ENCODE measurements around the gene ZBED4. TPM values are rescaled to one million over a fixed set of nuclear protein-coding genes. Genes with fewer than 3 reads are reported as not detected.

The ZBED4 gene
- total RNA-seq, 1 donor from 2014 or later, result 11.8 TPM

DNA sequence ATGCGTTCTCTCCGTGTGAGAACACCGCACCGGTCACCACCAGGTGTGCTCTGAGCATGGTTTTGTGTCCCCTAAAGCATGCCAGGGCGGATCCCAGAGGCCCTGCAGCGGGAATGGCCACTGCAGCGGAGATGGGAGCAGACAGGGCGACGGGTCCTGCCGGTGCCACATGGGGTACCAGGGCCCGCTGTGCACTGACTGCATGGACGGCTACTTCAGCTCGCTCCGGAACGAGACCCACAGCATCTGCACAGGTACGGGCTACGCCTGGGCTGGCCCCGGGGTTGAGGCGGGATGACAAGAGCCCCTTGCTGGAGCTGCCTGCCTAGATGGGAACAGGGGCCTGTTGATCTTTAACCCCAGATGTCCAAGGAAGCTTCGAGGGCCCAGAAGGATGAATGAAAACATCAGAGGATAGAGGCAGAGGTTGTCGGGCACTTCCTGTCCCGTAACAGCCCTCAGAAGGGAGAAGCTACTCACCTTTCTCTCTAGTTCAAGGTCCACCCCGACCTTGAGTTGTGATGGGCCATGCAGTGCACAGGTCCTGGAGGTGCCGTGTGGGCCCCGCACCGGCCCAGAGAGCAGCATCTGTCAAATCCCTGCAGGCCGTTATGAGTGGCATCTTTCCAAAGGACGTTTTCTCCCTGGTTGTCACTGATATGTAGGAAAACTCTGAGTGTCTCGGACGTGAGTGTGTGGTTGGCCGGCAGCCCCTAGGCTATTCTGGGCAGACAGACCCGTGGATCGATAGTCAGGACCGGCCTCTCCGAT is 68.0 kb downstream of the ZBED4 start:
- no peak for DNase-seq
- no peak overlapping the region for H3K27ac ChIP-seq
- H3K9me3 ChIP-seq, result no peaks in the 10 kb centered on the region
- H3K4me1 ChIP-seq, result peaks cover 18% of the 10 kb centered on the region
- H3K36me3 ChIP-seq, result peaks cover 12% of the 10 kb centered on the region
- ATAC-seq, result no peak
- no peaks in the 10 kb centered on the region for H3K27me3 ChIP-seq
- TF ChIP-seq, protein P1, sequence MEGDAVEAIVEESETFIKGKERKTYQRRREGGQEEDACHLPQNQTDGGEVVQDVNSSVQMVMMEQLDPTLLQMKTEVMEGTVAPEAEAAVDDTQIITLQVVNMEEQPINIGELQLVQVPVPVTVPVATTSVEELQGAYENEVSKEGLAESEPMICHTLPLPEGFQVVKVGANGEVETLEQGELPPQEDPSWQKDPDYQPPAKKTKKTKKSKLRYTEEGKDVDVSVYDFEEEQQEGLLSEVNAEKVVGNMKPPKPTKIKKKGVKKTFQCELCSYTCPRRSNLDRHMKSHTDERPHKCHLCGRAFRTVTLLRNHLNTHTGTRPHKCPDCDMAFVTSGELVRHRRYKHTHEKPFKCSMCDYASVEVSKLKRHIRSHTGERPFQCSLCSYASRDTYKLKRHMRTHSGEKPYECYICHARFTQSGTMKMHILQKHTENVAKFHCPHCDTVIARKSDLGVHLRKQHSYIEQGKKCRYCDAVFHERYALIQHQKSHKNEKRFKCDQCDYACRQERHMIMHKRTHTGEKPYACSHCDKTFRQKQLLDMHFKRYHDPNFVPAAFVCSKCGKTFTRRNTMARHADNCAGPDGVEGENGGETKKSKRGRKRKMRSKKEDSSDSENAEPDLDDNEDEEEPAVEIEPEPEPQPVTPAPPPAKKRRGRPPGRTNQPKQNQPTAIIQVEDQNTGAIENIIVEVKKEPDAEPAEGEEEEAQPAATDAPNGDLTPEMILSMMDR (IDR thresholded peaks at IDR 0.05), result no peak
- intact Hi-C loops (cut with DNase I), result no loop called here
- no peak overlapping the region for H3K4me3 ChIP-seq

DNA sequence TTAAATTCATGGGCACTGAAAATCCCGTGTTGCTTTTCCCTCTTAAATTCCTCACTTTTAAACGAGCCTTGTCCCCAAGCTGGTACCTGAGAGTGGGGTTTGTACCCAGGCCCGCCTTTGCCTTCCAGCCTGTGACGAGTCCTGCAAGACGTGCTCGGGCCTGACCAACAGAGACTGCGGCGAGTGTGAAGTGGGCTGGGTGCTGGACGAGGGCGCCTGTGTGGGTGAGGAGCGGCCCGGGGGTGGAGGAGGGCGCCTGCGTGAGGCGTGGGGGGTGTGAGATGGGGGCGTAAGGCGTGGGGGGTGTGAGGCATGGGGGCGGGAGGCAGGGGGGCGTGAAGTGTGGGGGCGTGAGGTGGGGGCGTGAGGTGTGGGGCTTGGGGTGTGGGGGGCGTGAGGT is 68.8 kb downstream of the ZBED4 start:
- intact Hi-C loops (cut with DNase I), result no loop called here
- ATAC-seq, result no peak
- DNase-seq, result no peak

DNA sequence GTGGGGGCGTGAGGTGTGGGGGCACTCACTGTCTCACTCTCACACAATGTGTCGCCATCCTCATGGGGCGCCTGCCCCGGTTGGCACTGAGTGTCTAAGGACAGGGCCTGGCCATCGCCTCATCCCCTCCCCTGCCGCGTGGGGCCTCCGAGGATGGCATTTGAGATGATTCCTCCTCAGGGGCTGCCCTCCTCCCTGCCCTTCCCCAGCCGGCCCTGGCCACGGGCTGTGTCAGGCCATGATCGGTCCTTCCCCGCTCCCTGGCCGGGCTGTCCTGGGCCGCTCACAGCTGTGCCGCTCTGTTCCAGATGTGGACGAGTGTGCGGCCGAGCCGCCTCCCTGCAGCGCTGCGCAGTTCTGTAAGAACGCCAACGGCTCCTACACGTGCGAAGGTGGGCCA is 69.3 kb downstream of the ZBED4 start:
- intact Hi-C loops (cut with DNase I), result no loop called here

More for the DNA sequence above, 68.8 kb downstream of the ZBED4 start:
- Histone ChIP-seq H3K27me3 (no peaks in the 10 kb centered on the region), H3K9me3 (no peaks in the 10 kb centered on the region), H3K4me1 (peaks cover 11% of the 10 kb centered on the region), H3K27ac (no peak overlapping the region), H3K36me3 (peaks cover 12% of the 10 kb centered on the region), H3K4me3 (no peak overlapping the region)
- TF ChIP-seq, protein P1 (IDR thresholded peaks at IDR 0.05), result no peak

DNA sequence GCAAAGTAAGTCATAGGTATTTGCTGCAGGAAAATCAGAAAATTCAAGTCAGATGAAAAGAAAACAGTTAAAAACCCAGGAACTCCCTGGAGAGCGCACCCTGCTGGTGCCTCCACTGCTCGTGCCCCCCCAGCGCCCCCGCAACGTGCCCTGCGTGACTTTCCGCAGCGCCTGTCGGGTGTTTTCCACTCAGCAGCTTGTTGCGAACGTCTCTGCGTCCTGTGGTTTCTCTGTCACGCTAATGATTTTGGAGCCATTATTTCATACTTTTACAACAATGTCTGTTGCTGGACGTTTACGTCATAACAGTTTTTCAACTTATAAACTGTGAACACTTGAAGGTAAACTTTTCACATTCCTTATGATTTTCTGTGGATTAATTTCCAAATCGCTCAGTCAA is 69.8 kb downstream of the ZBED4 start:
- H3K4me3 ChIP-seq, result no peak overlapping the region
- peaks cover under 1% of the 10 kb centered on the region for H3K27me3 ChIP-seq
- no peaks in the 10 kb centered on the region for H3K9me3 ChIP-seq
- peaks cover 10% of the 10 kb centered on the region for H3K4me1 ChIP-seq
- H3K27ac ChIP-seq, result no peak overlapping the region
- intact Hi-C loops (cut with DNase I), result no loop called here
- TF ChIP-seq, protein P1 (IDR thresholded peaks at IDR 0.05), result no peak
- ATAC-seq, result no peak
- no peak for DNase-seq
- peaks cover 12% of the 10 kb centered on the region for H3K36me3 ChIP-seq

More for the DNA sequence above, 69.3 kb downstream of the ZBED4 start:
- H3K36me3 ChIP-seq, result peaks cover 12% of the 10 kb centered on the region
- H3K4me1 ChIP-seq, result peaks cover 10% of the 10 kb centered on the region
- H3K9me3 ChIP-seq, result no peaks in the 10 kb centered on the region
- TF ChIP-seq, protein P1 (IDR thresholded peaks at IDR 0.05), result no peak
- no peak overlapping the region for H3K4me3 ChIP-seq
- DNase-seq (no peak), ATAC-seq (no peak)
- H3K27me3 ChIP-seq, result no peaks in the 10 kb centered on the region
- H3K27ac ChIP-seq, result no peak overlapping the region

DNA sequence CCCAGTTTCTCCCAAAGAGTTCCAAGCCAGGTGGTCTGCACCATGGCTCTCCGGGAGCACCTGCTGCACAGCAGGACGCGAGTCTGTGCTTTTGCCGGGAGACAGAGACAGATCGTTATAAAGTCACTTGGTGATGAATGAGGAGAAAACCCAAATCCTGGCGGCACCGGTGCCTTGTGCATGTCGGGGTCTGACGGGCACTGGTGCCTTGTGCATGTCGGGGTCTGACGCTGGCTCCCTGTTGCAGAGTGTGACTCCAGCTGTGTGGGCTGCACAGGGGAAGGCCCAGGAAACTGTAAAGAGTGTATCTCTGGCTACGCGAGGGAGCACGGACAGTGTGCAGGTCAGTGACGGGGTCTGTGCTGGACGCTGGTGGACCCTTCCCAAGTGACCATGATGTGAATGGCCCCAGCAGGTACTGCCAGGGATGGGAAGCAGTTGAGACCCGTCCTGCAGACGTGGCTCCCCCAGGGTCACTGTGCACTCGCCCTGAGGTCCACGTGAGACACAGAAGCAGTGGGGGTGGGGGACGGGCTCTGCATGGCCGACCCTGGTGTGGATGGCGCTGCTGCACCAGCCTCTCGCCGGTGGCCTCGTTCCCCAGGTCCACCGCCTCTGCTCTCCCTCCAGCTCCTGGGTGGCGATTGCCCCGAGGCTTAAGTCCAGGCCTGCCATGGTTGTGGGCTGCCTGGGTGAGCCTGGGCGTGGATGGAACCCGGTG is 70.6 kb downstream of the ZBED4 start:
- H3K36me3 ChIP-seq, result peaks cover 12% of the 10 kb centered on the region
- no peaks in the 10 kb centered on the region for H3K9me3 ChIP-seq
- TF ChIP-seq, protein P1 (IDR thresholded peaks at IDR 0.05), result no peak
- intact Hi-C loops (cut with DNase I), result no loop called here
- peaks cover 9% of the 10 kb centered on the region for H3K27me3 ChIP-seq
- peaks cover 6% of the 10 kb centered on the region for H3K4me1 ChIP-seq
- no peak overlapping the region for H3K27ac ChIP-seq
- H3K4me3 ChIP-seq, result no peak overlapping the region
- DNase-seq, result no peak
- ATAC-seq, result no peak
